OCI-LY1 (cell line): ENCODE measurements around the gene ZNF101.

Experiments used
- CTCF ChIP-seq: fragments of 200-600 bp; sonication (generic), shearing (Covaris generic); IDR thresholded peaks from 2 replicates; pipeline ENCODE4 v1.5.1; 2017; ENCODE audit warnings: mild to moderate bottlenecking, antibody characterized with exemption, low read length, moderate library complexity, mixed read lengths
- EZH2 ChIP-seq: fragments of 200-600 bp; sonication (generic), shearing (Covaris generic); IDR thresholded peaks from 2 replicates; pipeline ENCODE4 v1.8.0; 2017; ENCODE audit warnings: borderline replicate concordance, mixed run types, mild to moderate bottlenecking, antibody characterized with exemption, low read length, moderate library complexity, mixed read lengths

- TF ChIP-seq CTCF (no peak), EZH2 (no peak)
These were observed 14.2 kb upstream of the ZNF101 start for GRCh38 chr19:19654441-19654840.
